Stimulated activated CD4-positive, alpha-beta T cell treated with anti-CD3 and anti-CD28 coated beads, Interleukin-1b, Interleukin-23, amount 100 ng/mL, for 4 hours (primary cell): ENCODE measurements around the gene C1QTNF1.
A peak's percentile ranks its signal among the peaks of the same experiment; 100 is the strongest.

ENCODE experiments used
- DNase-seq, 2 donors: peaks; one replicate each; pipeline ENCODE4 v3.0.0-alpha.2; 2020; ENCODE audit warnings: low read depth in 2 of 2

C1QTNF1 gene

DNA sequence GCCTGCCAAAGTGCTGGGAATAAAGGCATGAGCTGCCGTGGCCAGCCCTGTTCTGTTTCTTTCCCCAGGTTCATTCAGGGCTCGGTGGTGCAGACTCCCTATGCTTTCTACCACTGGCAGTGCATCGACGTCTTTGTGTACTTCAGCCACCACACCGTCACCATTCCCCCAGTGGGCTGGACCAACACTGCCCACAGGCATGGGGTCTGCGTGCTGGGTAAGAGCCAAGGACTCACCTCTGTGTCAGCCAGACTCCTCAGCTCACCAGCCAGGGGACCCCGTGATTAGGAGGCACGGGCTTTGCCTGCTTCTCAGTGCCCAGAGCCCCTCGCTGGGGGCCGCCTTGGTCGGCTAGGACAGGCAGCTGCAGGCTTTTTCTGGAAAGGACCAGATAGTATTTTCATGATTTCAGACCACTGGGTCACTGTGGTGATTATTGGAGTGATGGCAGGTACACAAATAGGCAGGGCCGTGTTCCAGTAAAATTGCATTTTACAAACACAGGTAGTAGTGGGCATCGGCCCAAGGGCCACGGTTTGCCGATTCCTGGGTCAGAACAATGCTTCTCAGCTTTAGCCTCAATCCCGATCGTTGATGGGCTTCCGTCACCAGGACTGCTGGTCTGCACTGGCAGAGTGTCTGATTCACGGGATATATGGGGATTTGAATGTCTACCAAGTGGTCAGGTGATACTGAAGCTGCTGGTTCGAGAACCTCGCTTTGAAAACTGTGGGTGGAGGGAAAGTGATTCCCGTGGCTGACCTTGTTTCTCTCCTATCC, 55.6 kb downstream of the C1QTNF1 start:
- no peak for DNase-seq

DNA sequence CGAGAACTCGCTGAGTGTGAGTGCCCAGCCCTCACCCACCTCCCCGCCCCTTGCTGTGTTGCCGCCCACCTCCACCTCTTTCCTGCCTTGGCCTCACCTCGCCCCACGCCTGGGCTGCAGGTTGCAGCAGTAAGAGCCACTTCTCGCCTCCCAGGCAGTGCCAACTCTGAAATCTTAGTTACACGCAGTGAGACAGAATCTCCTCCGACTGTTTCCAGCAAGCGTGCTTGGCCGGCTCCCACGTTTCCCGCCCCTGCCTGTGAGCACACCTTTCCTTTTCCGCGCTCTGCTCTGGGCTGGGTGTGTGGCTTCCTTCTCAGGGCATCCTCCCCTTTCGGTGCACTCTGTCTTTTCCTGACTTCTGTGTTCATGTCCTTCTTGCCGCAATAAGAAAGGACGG, 56.4 kb downstream of the C1QTNF1 start:
- no peak for DNase-seq

DNA sequence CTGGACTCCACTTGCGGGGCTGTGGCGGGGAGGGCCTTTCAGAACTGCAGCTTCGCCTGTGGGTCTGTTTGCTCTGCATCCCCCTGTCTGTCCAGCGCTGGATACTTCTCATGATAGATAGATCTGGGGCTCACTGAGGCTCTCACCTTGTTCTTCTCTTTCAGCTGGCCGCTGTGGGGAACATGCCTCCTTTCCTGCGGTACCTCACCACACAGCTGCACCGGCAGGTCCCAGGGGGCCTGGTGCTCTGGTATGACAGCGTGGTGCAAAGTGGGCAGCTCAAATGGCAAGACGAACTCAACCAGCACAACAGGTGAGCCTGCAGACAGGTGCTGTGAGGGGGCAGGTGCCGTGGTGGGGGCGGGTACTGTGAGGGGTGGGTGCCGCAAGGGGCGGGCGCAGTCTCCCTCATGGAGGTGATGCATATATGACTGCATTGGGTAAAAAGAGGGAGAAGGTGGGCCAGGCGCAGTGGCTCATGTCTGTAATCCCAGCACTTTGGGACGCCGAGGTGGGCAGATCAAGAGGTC, 56.9 kb downstream of the C1QTNF1 start:
- no peak for DNase-seq

DNA sequence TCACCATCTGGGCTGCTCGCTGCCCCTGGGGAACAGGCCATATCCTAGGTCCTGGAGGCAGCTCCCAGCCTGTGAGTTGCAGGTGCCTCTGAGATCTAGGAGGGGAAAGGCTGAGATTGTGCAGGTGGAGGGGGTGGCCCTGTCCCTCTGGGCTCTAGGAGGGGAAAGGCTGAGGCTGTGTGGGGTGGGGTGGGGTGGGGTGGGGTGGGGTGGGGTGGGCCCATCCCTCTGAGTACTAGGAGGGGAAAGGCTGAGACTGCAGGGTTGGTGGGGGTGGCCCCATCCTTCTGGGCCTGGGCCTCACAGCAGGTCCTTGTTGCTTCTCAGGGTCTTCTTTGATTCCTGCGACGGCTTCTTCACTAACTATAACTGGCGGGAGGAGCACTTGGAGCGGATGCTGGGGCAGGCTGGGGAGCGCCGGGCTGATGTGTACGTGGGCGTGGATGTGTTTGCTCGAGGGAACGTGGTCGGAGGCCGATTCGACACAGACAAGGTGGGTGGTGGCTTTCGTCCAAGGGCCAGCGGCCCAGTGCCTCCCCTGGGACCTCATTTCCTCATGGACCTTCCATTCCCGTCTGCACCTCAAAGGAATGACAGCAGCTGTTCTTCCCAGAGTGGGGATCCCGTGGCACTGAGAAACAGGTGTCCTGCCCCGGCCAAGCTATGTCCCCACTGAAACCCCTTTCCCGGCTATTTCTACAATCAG, 57.8 kb downstream of the C1QTNF1 start:
- DNase-seq: no peak

DNA sequence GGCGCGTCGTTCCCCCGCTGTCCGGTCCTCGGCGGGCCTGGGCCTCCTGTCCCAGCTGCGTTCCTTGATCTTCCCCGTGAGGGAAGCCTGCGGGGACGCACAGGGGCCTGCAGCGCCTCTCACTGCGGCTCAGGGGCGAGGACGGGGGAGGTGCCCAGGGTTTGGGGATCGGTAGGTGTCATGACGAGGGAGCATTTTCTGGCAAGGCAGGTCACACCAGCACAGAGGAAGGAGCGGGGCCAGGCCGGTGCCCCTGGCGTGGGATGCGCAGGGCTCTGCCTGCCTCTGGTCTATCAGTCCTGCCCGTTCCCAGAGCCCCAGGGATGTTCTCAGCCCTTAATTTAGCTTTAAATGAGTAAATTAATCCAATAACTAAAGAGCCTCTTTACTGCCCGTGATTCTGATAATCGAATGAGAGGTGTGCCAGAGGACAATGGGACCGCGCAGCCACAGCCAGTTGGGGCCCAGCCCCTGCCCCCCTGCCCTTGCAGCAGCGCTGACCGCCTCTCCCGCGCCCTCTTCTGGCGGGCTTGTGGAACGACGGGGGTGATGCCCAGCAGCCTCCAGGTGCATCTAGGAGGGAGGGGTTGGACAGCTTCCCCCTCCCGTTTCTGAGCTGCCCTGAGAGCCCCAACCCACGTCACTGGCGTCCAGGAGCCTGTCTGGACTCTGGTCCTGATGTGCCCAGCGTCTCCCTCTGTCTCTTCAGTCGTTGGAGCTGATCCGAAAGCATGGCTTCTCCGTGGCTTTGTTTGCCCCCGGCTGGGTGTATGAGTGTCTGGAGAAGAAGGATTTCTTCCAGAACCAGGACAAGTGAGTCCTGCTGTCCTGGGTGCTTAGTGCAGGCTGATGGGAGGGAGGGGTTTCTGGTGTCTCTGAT, 58.6 kb downstream of the C1QTNF1 start:
- peak; percentile 28 to 41 for DNase-seq

DNA sequence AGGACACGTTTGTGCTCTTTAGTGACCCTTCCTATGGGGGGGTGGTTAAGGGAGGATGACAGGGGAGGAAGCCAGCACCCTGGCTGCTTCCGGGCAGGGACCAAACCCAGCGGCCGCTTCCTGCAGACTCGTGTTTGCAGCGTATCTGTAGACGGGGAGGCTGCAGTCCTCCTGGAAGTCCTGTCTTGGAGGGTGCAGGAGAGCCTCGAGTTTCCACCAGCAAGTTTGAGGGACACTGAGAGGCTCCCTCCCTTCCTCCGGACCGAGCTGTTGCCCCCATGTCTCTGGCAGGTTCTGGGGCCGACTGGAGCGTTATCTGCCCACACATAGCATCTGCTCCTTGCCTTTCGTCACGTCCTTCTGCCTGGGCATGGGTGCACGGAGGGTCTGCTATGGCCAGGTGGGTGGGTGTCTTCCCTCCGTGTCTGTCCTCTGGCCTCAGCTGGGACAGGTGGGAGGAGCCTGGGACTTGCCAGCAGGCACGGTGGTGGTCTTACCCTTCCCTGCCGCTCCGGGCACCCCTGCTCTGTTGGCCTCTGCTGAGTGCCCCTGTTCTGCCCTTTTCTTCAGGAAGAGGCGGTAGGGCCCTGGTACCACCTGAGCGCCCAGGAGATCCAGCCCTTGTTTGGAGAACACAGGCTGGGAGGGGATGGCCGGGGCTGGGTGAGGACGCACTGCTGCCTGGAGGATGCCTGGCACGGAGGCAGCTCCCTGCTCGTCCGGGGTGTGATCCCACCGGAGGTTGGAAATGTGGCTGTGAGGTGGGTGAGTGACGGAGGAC, 59.4 kb downstream of the C1QTNF1 start:
- no peak for DNase-seq

DNA sequence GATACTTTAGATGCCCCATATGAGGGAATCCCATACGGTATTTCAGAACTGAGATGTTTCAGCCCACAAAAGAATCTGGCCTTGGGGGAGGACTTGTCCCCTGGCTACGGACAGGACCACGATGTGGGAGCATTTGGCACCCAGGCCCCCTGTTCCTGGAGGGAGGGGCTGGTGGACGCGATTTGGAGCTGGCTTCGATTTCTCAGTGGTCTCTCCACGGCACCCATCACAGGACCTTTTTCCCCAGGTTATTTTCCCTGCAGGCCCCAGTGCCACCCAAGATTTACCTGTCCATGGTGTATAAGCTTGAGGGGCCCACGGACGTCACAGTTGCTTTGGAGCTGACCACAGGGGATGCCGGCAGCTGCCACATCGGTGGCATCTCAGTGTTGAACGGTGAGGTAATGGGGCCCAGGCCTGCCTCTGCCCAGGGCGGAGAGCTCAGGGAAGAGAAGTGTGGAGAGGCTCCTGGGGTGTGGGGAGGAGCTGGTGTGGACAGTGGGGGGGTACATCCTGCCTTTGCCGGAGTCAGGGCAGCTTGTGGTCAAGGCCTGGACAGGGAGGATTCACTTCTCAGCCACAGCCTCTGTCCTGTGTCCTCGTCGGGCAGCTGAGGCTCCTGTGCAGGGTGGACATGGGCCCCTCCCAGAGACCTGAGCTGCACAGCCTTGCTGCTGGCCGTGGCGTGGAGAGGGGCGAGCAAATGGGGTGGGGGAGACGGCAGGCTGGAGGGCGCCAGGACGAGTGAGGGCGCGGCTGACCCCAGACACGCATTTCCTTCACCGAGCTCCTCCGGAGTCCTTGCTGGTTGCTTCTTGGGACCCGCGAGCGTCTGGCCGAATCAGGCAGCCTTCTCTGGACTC, 60.6 kb downstream of the C1QTNF1 start:
- DNase-seq: no peak

DNA sequence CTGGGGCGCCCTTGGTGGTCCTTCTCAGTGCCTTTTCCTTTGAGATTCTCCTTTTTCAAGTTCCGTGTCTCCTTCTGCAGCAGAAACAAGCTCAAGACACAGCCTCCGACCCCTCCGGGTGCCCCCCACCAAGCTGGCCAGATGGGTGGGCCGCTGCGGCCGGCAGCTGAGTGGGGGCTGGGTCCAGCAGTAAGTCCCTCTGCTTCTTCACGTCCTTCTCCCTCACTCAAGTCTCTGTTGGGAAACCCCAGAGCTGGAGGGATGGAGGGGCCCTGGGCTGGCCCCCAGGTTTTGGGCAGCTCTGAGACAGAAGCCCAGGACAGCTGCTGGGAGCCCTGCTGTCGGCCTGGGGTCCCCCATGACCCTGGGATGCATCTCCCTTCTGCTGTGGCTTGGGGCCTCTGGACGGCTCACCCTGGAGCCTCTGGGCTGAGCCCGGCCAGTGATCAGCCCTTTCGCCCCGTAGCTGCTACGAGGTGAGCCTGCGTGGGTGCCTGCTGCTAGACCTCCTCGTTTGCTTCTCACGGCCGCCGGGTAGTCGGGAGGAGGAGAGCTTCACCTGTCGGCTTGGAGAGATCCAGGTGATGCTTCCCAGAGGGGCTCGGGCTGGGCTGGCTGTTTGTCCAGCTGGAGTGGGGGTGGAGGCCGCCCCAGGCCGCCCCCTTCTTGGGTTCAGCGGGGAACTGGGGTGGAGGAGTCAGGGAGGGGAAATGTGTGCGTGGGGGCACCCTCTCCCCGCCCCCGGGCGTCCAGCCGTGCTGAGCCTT, 61.4 kb downstream of the C1QTNF1 start:
- DNase-seq: no peak

DNA sequence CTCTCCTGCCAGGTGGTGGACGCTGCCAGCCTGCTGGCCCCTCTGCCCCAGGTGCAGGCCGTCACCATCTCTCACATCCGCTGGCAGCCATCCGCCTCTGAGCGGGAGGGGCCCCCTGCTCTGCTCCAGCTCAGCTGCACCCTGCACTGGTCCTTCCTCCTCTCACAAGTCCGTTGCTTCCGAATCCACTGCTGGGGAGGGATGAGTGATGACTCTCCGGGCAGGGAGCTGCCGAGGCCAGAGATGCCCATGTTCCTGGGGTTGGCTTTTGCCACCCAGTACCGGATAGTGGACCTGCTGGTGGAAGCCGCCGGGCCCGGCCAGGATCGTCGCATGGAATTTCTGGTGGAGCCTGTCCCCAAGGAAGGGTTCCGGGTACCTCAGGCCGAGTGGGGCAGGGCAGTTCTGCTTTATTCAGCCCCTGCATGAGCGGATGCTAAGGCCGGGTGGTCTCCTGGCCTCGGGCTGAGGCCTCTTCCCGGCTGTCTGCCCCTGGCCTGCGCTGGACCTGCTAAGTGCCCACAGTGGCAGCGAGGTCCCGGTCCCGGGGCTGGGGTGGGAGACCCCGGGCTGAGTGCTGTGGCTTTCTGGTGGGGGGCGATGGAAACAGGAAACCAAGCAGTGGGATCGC, 62.1 kb downstream of the C1QTNF1 start:
- no peak for DNase-seq

DNA sequence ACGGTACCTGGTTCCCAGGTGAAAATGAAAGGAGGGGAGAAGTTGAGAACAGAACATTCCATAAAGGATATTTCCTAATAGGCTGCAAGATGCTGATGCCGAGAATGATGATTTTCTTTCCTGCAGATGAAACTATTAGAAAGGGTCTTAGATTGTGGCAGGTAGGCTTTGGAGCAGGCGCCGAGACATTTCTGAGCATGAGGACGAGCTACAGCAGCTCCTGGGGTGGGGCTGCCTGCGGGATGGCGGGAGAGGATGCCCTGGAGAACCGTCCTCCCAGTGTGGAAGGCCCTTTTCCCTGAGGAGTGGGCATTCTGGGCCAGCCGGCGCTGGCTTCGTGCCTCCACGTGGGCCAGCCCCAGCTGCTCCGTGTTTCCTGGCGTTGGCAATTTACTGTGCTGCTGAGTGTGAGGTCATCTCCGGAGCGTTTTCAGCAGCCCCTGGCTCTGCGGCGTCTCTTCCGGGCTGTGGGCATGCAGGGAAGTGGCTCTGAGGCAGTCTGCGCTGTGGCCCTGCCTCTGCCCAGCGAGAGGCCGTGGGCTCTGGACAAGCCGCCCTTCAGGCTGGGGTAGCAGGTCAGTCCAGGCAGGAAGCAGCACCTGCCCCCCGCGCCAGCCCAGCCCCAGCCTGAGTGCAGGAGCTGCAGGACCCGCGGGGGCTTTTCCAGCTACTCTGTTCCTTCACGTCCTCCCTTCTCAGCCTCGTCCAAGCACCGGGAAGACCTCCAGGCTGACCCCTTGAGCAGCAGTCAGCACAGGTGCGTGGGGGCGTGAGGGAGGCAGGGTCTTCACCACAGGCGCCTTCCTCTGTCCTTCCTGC, 62.8 kb downstream of the C1QTNF1 start:
- no peak for DNase-seq

DNA sequence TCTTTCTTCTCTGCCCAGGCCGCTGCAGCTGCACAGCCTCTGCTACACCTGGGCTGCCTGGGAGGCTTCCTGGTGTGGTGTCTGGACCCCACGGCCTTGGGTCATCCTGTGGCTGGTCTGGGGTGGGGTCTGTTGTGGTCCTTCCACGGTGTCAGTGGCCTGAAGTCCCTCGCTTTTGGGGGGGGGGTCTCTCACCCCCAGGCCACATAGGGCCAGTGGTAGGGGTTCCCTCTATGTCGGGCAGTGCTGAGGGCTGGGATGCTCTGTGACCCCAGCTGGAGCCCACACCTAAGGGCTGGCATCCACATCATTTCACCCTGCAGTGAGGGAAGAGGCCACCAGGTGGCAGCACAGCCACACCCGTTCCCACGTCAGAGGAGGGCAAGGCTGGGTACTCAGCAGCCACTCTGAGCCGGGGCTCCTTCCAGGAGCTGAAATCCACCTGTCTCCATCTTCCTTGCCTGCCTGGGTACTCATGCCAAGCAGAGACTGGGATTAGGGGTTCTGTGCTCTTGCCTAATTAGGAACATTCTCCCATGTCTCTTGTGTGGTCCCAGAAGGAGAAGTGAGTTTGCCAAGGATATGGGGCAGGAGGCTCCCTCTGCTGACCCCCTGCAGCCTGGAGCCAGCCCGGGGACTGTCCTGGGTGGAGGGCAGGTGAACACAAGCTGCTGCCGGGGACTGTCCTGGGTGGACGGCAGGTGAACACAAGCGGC, 63.6 kb downstream of the C1QTNF1 start:
- DNase-seq: peak; percentile 56 to 74

DNA sequence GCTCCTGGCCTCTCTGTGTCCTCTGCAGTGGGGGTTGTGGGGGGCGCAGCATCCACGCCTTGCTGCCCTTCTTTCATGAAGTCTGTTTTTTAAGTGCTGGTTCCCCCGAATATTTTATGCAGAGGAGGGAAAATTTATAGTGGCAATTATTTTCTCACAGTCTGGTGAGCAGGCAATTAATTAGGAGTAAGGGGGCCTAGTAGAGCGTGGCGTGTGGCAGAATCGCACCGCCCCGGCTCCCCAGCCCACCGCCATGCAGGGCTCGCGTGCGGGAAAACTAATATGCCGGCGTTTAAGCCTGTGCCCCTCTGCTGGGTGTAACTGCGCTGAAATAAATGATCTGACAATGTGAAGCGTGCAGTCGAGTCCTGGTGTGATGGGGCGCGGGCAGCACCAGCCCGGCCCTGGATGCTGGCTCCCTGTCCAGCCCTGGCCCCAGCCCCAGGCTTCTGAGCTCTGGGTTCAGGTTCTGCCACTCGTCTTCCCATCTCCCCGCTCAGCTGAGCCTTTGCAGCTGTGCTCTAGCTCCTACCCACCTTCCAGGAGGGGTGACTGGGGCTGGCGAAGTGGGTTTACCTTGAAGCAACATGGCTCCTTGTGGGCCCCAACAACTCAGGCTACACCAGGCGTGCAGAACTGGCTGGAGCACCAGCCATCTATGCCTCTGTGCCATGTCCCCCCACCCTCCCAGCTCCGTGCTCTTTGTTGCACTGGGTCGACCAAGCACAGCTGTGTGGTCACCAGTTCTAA, 64.5 kb downstream of the C1QTNF1 start:
- DNase-seq: no peak

DNA sequence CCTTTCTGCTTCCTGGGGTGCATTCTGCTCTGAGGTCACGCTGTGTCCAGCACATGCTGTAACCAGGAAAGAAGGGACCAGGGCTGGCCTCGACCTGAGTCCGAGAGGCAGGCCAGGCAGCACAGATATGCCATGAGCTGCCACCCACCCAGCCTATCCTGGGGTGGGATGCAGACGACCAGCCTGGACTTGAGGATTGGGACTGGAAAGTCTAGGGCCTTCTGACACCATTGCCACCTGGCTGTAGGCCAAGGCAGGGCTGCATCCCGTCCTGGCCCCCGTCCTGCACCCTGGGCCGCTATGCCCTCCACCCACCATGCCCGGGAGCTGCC, 65.0 kb downstream of the C1QTNF1 start:
- no peak for DNase-seq

DNA sequence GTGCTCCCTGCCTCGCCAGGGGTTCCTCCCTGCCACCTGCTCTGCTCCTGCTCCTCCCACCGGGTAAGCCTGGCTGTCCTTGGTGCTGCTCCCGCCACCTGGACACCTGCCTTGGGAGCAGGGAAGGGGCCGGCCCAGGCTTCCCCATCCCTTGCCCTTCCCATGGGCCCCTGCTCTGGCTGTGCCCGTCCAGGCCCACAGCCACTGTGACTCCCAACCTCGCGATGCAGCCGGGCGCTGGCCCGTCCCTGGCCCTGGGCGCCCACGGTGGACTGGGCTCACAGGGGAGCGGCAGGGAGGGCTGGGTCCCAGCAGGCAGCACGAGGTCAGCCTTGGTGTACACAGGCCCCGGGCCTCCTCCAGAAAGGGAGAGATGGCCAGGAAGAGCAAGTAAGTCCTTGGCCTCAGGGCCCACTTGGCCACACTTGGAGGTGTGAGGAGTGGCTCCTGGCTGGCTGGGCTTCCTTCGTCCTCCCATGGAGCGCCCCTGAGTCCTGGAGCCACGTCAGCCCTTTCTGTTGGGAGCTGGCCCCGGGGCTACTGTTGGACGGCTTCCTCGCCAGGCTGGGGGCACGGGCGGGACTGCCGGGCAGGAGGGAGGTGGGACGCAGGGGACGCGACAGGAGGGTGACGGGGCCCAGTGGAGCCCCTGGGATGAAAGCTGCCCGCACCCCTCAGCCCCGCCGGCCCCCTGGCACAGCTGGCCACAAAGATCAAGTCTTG, 65.9 kb downstream of the C1QTNF1 start:
- no peak for DNase-seq

DNA sequence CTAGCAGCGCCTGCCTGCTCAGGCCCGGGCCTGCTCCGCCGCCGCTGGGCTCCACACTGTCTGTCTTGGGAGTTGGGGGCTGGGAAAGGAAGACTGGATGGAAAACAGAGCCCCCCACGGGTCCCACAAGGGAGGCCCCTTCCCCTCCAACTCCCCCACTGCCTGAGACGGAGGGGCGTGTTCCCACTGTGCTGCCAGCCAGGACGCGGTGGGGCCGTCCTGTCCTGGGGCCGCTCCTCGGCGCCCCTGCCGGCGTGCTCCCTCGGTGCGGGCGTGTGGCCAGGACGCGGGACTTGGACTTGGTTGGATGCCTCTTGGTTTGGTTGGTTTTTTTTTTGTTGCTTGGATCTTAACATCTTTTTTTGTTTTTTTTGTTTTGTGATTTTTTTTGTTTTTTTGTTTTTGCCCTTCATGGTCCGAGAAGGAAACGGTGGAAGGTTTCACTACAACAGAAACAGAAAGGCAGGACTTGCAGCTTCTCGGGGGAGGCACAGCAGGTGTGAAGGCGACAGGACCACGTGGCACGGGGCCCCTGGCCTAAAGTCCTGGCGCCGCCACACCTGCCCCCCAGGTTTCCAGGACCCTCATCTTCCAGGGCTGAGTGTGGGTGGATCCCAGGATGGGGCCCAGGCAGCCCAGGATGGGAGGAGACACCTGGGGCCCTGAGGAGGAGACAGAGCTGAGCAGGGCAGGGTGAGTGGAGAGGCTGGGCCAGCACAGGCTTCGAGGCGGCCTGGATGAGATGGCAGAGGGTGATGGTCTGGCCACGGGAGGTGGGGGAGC, 66.7 kb downstream of the C1QTNF1 start:
- DNase-seq: no peak
